ENCODE measurements around the gene CFAP45. TPM values are rescaled to one million over a fixed set of nuclear protein-coding genes. Genes with fewer than 3 reads are reported as not detected.
A peak's percentile ranks its signal among the peaks of the same experiment; 100 is the strongest.
"Not testable (repeated sequence)": the region's sequence is repeated elsewhere in the genome, so short reads cannot be mapped to it uniquely, and the experiment has no call there.

CFAP45 gene
- total RNA-seq, 1 donor from 2014 or later: 0.74 TPM

GRCh38 chr1:159913451-159914192 is 13.7 kb upstream of the CFAP45 start:
- no peaks in the 10 kb centered on the region for H3K9me3 Mint-ChIP-seq (ENCODE audit: low read depth)
- TF ChIP-seq, protein P1, sequence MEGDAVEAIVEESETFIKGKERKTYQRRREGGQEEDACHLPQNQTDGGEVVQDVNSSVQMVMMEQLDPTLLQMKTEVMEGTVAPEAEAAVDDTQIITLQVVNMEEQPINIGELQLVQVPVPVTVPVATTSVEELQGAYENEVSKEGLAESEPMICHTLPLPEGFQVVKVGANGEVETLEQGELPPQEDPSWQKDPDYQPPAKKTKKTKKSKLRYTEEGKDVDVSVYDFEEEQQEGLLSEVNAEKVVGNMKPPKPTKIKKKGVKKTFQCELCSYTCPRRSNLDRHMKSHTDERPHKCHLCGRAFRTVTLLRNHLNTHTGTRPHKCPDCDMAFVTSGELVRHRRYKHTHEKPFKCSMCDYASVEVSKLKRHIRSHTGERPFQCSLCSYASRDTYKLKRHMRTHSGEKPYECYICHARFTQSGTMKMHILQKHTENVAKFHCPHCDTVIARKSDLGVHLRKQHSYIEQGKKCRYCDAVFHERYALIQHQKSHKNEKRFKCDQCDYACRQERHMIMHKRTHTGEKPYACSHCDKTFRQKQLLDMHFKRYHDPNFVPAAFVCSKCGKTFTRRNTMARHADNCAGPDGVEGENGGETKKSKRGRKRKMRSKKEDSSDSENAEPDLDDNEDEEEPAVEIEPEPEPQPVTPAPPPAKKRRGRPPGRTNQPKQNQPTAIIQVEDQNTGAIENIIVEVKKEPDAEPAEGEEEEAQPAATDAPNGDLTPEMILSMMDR (IDR thresholded peaks at IDR 0.05; ENCODE audit: unreplicated experiment): no peak
- H3K4me1 Mint-ChIP-seq (ENCODE audit: low read depth): peaks cover 79% of the 10 kb centered on the region
- peak overlapping the region; percentile 85 for H3K27ac Mint-ChIP-seq
- no peak for DNase-seq (ENCODE audit: low spot score, unreplicated experiment)
- peak overlapping the region; percentile 5 for H3K4me3 Mint-ChIP-seq (ENCODE audit: low read depth)
- H3K27me3 Mint-ChIP-seq: no peaks in the 10 kb centered on the region
- H3K36me3 Mint-ChIP-seq (ENCODE audit: insufficient read depth): peaks cover 14% of the 10 kb centered on the region

DNA sequence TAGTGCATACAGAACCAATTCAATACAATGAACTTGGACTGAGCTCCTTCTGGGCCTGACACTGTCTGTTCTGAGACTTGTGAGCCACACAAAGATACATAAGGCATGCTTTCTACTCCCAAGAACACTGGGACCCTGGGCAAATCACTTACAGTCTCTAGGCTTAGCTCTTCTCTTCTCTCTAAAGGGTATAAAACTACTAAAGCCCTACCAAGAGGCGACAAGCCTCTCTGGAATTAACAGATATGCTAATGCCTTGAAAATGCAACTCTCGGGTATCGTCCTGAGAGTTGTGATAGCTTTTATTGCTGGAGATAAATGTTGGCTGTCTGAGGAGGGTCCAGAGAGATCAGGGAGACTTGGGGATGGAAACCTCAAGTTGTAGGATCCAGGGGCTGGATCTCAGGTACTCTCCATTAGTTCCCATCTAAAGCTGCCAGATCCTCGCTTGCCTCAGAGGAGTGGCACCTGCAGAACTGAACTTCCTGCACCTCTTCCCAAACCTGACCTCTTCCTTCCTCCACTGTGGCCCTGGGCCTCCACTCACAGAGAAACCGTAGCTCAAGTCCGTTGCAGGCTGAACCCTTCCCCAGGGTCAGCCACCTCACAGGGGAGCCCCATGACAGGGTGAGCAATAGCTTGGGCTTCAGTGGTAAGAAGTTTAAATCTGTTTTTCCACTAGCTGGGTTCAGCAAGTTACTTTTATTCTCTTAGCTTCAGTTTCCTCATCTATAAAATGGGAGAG is 11.5 kb upstream of the CFAP45 start:
- DNase-seq (ENCODE audit: low spot score, unreplicated experiment): no peak
- no peaks in the 10 kb centered on the region for H3K9me3 Mint-ChIP-seq (ENCODE audit: low read depth)
- peak overlapping the region; percentile 3 for H3K27ac Mint-ChIP-seq
- H3K4me3 Mint-ChIP-seq (ENCODE audit: low read depth): no peak overlapping the region
- H3K27me3 Mint-ChIP-seq: no peaks in the 10 kb centered on the region
- peaks cover 2% of the 10 kb centered on the region for H3K36me3 Mint-ChIP-seq (ENCODE audit: insufficient read depth)
- TF ChIP-seq, protein P1 (IDR thresholded peaks at IDR 0.05; ENCODE audit: unreplicated experiment): no peak
- H3K4me1 Mint-ChIP-seq (ENCODE audit: low read depth): peaks cover 83% of the 10 kb centered on the region

GRCh38 chr1:159908031-159908940 is 8.3 kb upstream of the CFAP45 start:
- Mint-ChIP-seq H3K27me3 (no peaks in the 10 kb centered on the region), H3K4me3 (ENCODE audit: low read depth) (peak overlapping the region; percentile 29), H3K36me3 (ENCODE audit: insufficient read depth) (no peaks in the 10 kb centered on the region)

GRCh38 chr1:159906960-159907359 is 7.0 kb upstream of the CFAP45 start:
- Mint-ChIP-seq H3K36me3 (ENCODE audit: insufficient read depth) (no peaks in the 10 kb centered on the region), H3K27ac (no peak overlapping the region), H3K27me3 (no peaks in the 10 kb centered on the region), H3K9me3 (ENCODE audit: low read depth) (peaks cover 7% of the 10 kb centered on the region), H3K4me3 (ENCODE audit: low read depth) (no peak overlapping the region), H3K4me1 (ENCODE audit: low read depth) (peaks cover 51% of the 10 kb centered on the region)
- DNase-seq (ENCODE audit: low spot score, unreplicated experiment): no peak
- TF ChIP-seq, protein P1 (IDR thresholded peaks at IDR 0.05; ENCODE audit: unreplicated experiment): no peak

More at GRCh38 chr1:159908031-159908940, 8.3 kb upstream of the CFAP45 start:
- TF ChIP-seq, protein P1 (IDR thresholded peaks at IDR 0.05; ENCODE audit: unreplicated experiment): no peak
- Mint-ChIP-seq H3K27ac (no peak overlapping the region), H3K9me3 (ENCODE audit: low read depth) (peaks cover 7% of the 10 kb centered on the region), H3K4me1 (ENCODE audit: low read depth) (peaks cover 58% of the 10 kb centered on the region)
- DNase-seq (ENCODE audit: low spot score, unreplicated experiment): no peak

DNA sequence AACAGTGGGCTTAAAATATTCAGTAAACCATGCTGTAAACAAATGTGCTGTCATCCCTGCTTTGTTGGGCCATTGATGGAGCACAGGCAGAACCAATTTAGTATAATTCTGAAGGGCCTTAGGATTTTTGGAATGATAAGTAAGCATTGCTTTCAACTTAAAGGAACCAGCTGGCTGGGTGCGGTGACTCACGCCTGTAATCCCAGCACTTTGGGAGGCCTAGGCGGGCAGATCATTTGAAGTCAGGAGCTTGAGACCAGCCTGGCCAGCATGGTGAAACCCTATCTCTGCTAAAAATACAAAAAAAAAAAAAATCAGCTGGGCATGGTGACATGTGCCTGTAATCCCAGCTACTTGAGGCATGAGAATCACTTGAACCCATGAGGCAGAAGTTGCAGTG is 4.1 kb upstream of the CFAP45 start:
- not testable (repeated sequence) for H3K27me3 Mint-ChIP-seq; H3K4me3 Mint-ChIP-seq (ENCODE audit: low read depth); H3K36me3 Mint-ChIP-seq (ENCODE audit: insufficient read depth); H3K9me3 Mint-ChIP-seq (ENCODE audit: low read depth); DNase-seq (ENCODE audit: low spot score, unreplicated experiment); H3K27ac Mint-ChIP-seq
- H3K4me1 Mint-ChIP-seq (ENCODE audit: low read depth): peaks cover 39% of the 10 kb centered on the region
